ENCODE measurements around the gene DNLZ. TPM values are rescaled to one million over a fixed set of nuclear protein-coding genes. Genes with fewer than 3 reads are reported as not detected.

DNLZ gene
- total and polyA plus RNA-seq, 5 donors, result 15.2 to 24.9 (median 20.4) TPM

GRCh38 chr9:136312436-136312835, 51.1 kb downstream of the DNLZ start:
- 59% methylated on average over 12 of the region's 12 CpGs for WGBS
- H3K4me1 ChIP-seq (ENCODE audit: control insufficient read depth, insufficient read depth, low read length), result no peaks in the 10 kb centered on the region
- no peak overlapping the region for H3K27ac ChIP-seq (ENCODE audit: low read length)
- no peaks in the 10 kb centered on the region for H3K9me3 ChIP-seq (ENCODE audit: control insufficient read depth, low read length)
- H3K4me3 ChIP-seq (ENCODE audit: low read length), result no peak overlapping the region
- intact Hi-C loops (cut with DNase I), result loop anchor here in 2 of 4 donors (5.0 kb wide), 1 partner anchor 90 kb away; the partner anchor contains the start of gene SNAPC4 (in 2 of the 2)
- peak; percentile 67 to 70 for ATAC-seq
- peak; percentile 41 to 82 (median 76) for DNase-seq
- no peaks in the 10 kb centered on the region for H3K27me3 ChIP-seq (ENCODE audit: control insufficient read depth, insufficient read depth)

- H3K27ac ChIP-seq (ENCODE audit: low read length), result no peak overlapping the region
- no peaks in the 10 kb centered on the region for H3K27me3 ChIP-seq (ENCODE audit: control insufficient read depth, insufficient read depth)
- ATAC-seq (no peak), DNase-seq (peak in 1 of 3 donors; percentile 33)
- H3K4me1 ChIP-seq (ENCODE audit: control insufficient read depth, insufficient read depth, low read length), result no peaks in the 10 kb centered on the region
- 72% methylated on average over 10 of the region's 10 CpGs for WGBS
- H3K4me3 ChIP-seq (ENCODE audit: low read length), result no peak overlapping the region
- no peaks in the 10 kb centered on the region for H3K9me3 ChIP-seq (ENCODE audit: control insufficient read depth, low read length)
- intact Hi-C loops (cut with DNase I), result loop anchor here in 2 of 4 donors (5.0 kb wide), 1 partner anchor 90 kb away; the partner anchor contains the start of gene SNAPC4 (in 2 of the 2)
Observed at GRCh38 chr9:136312009-136312375, 51.6 kb downstream of the DNLZ start.

- 61% methylated on average over 23 of the region's 23 CpGs for WGBS
- H3K4me3 ChIP-seq (ENCODE audit: low read length), result no peak overlapping the region
- no peaks in the 10 kb centered on the region for H3K27me3 ChIP-seq (ENCODE audit: control insufficient read depth, insufficient read depth)
- DNase-seq (peak; percentile 7 to 46 (median 30)), ATAC-seq (peak; percentile 10 to 11)
- no peak overlapping the region for H3K27ac ChIP-seq (ENCODE audit: low read length)
- no peaks in the 10 kb centered on the region for H3K4me1 ChIP-seq (ENCODE audit: control insufficient read depth, insufficient read depth, low read length)
- intact Hi-C loops (cut with DNase I), result loop anchor here in 2 of 4 donors (5.0 kb wide), 1 partner anchor 91 kb away; the partner anchor contains the start of gene SNAPC4 (in 2 of the 2)
- no peaks in the 10 kb centered on the region for H3K9me3 ChIP-seq (ENCODE audit: control insufficient read depth, low read length)
Observed at GRCh38 chr9:136311051-136312008, 52.2 kb downstream of the DNLZ start.

- intact Hi-C loops (cut with DNase I), result loop anchor here in 2 of 4 donors (5.0 kb wide), 1 partner anchor 92 kb away; the partner anchor contains the start of gene SNAPC4 (in 2 of the 2)
- no peak overlapping the region for H3K27ac ChIP-seq (ENCODE audit: low read length)
- peak; percentile 14 to 67 (median 46) for DNase-seq
- no peaks in the 10 kb centered on the region for H3K9me3 ChIP-seq (ENCODE audit: control insufficient read depth, low read length)
- H3K4me3 ChIP-seq (ENCODE audit: low read length), result no peak overlapping the region
- WGBS, result 67% methylated on average over 28 of the region's 28 CpGs
- no peaks in the 10 kb centered on the region for H3K27me3 ChIP-seq (ENCODE audit: control insufficient read depth, insufficient read depth)
- H3K4me1 ChIP-seq (ENCODE audit: control insufficient read depth, insufficient read depth, low read length), result no peaks in the 10 kb centered on the region
- ATAC-seq, result no peak
Observed at GRCh38 chr9:136310273-136311030, 53.1 kb downstream of the DNLZ start.

GRCh38 chr9:136309806-136310220, 53.7 kb downstream of the DNLZ start:
- H3K27me3 ChIP-seq (ENCODE audit: control insufficient read depth, insufficient read depth), result no peaks in the 10 kb centered on the region
- 95% methylated on average over 5 of the region's 5 CpGs for WGBS
- no peaks in the 10 kb centered on the region for H3K9me3 ChIP-seq (ENCODE audit: control insufficient read depth, low read length)
- no peak overlapping the region for H3K27ac ChIP-seq (ENCODE audit: low read length)
- intact Hi-C loops (cut with DNase I), result loop anchor here in 2 of 4 donors (5.0 kb wide), 1 partner anchor 92 kb away; the partner anchor contains the start of gene SNAPC4 (in 2 of the 2)
- no peak for DNase-seq
- no peak for ATAC-seq
- no peak overlapping the region for H3K4me3 ChIP-seq (ENCODE audit: low read length)
- H3K4me1 ChIP-seq (ENCODE audit: control insufficient read depth, insufficient read depth, low read length), result no peaks in the 10 kb centered on the region

Other genes starting within 250 kb of the DNLZ start
- 10 to 100 TPM; 18.5 to 25.5 (median 20.9) TPM for gene TMEM250, start 244.9 kb downstream of the DNLZ start, total RNA-seq
- gene TMEM250, start 244.9 kb downstream of the DNLZ start, polyA plus RNA-seq, result 16.5 TPM
- gene LHX3, start 158.6 kb downstream of the DNLZ start, total RNA-seq, result not detected
- gene LHX3, start 158.6 kb downstream of the DNLZ start, polyA plus RNA-seq, result not detected
- gene QSOX2, start 117.9 kb downstream of the DNLZ start, total RNA-seq, result 1 to 10 TPM; 5.3 to 9.0 (median 7.5) TPM
- 4.5 TPM for gene QSOX2, start 117.9 kb downstream of the DNLZ start, polyA plus RNA-seq
- not detected for gene CCDC187, start 59.6 kb downstream of the DNLZ start, total RNA-seq
- not detected for gene CCDC187, start 59.6 kb downstream of the DNLZ start, polyA plus RNA-seq
- 10 to 100 TPM; 46.3 to 90.6 (median 71.6) TPM for gene GPSM1, start 36.2 kb downstream of the DNLZ start, total RNA-seq
- 73.3 TPM for gene GPSM1, start 36.2 kb downstream of the DNLZ start, polyA plus RNA-seq
- gene CARD9, start 9.9 kb upstream of the DNLZ start, total RNA-seq, result 1 to 10 TPM in 2 of 4 donors, under 1 TPM in 2; 0.76 to 2.1 (median 1.0) TPM
- 0.68 TPM for gene CARD9, start 9.9 kb upstream of the DNLZ start, polyA plus RNA-seq
- 1 to 10 TPM; 3.2 to 4.4 (median 3.9) TPM for gene SNAPC4, start 36.4 kb upstream of the DNLZ start, total RNA-seq
- gene SNAPC4, start 36.4 kb upstream of the DNLZ start, polyA plus RNA-seq, result 3.7 TPM
- 10 to 100 TPM; 18.2 to 22.9 (median 20.1) TPM for gene ENTR1, start 46.9 kb upstream of the DNLZ start, total RNA-seq
- 13.6 TPM for gene ENTR1, start 46.9 kb upstream of the DNLZ start, polyA plus RNA-seq
- gene PMPCA, start 46.9 kb upstream of the DNLZ start, total RNA-seq, result 10 to 100 TPM; 50.8 to 58.5 (median 56.8) TPM
- gene PMPCA, start 46.9 kb upstream of the DNLZ start, polyA plus RNA-seq, result 63.4 TPM
- 10 to 100 TPM in 1 of 4 donors, 1 to 10 TPM in 3; 8.8 to 12.3 (median 9.2) TPM for gene INPP5E, start 76.1 kb upstream of the DNLZ start, total RNA-seq
- 7.7 TPM for gene INPP5E, start 76.1 kb upstream of the DNLZ start, polyA plus RNA-seq
- gene SEC16A, start 119.3 kb upstream of the DNLZ start, total RNA-seq, result 10 to 100 TPM; 24.2 to 35.3 (median 28.6) TPM
- 23.1 TPM for gene SEC16A, start 119.3 kb upstream of the DNLZ start, polyA plus RNA-seq
- 10 to 100 TPM; 20.4 to 31.9 (median 29.4) TPM for gene NOTCH1, start 182.3 kb upstream of the DNLZ start, total RNA-seq
- gene NOTCH1, start 182.3 kb upstream of the DNLZ start, polyA plus RNA-seq, result 10.8 TPM